ENCODE results near the gene EPAS1. TPM values are rescaled to one million over a fixed set of nuclear protein-coding genes. Genes with fewer than 3 reads are reported as not detected.

Gene EPAS1
- total RNA-seq, 1 experiment from 2014 or later: 8.5 TPM

GRCh38 chr2:46349115-46349547, 51.9 kb downstream of the EPAS1 start (continued):
- TF ChIP-seq GABPB1 (CRISPR knock-in tag; IDR thresholded peaks at IDR 0.05): no peak

GRCh38 chr2:46350029-46350689, 53.0 kb downstream of the EPAS1 start:
- no peak for TF ChIP-seq IRF1 (CRISPR knock-in tag; IDR thresholded peaks at IDR 0.05)
- no peak for TF ChIP-seq ZNF671 (CRISPR knock-in tag; IDR thresholded peaks at IDR 0.05)
- no peak for TF ChIP-seq NR3C1 (CRISPR knock-in tag; conservative IDR thresholded peaks at IDR 0.05; ENCODE audit: low read depth)
- no peak for TF ChIP-seq GTF2I (CRISPR knock-in tag; conservative IDR thresholded peaks at IDR 0.05)
- TF ChIP-seq EMX1 (CRISPR knock-in tag; IDR thresholded peaks at IDR 0.05): no peak
- Mint-ChIP-seq H3K4me1 (peaks cover 28% of the 10 kb centered on the region), H3K9me3 (no peaks in the 10 kb centered on the region), H3K27me3 (ENCODE audit: low read depth) (no peaks in the 10 kb centered on the region), H3K4me3 (no peak overlapping the region), H3K27ac (no peak overlapping the region), H3K36me3 (no peaks in the 10 kb centered on the region)
- ChIA-PET CTCF (interaction anchor here (0.7 to 1.1 kb wide), 2 partner anchors 17 to 431 kb away, joined by 3 read pairs; no protein-coding TSS in a partner anchor), POLR2A (no interaction called here)
- no peak for ATAC-seq
- DNase-seq (ENCODE audit: low spot score): no peak

GRCh38 chr2:46351098-46351749, 54.0 kb downstream of the EPAS1 start:
- H3K27me3 Mint-ChIP-seq (ENCODE audit: low read depth): no peaks in the 10 kb centered on the region
- no peaks in the 10 kb centered on the region for H3K36me3 Mint-ChIP-seq
- no peak overlapping the region for H3K4me3 Mint-ChIP-seq
- peaks cover 28% of the 10 kb centered on the region for H3K4me1 Mint-ChIP-seq
- no peaks in the 10 kb centered on the region for H3K9me3 Mint-ChIP-seq
- no peak overlapping the region; the same call in 1 of the 2 replicates for H3K27ac Mint-ChIP-seq
- ChIA-PET CTCF (no interaction called here), POLR2A (no interaction called here)
- no peak for TF ChIP-seq FOXK1 (CRISPR knock-in tag; IDR thresholded peaks at IDR 0.05)
- TF ChIP-seq NFYB (CRISPR knock-in tag; conservative IDR thresholded peaks at IDR 0.05; ENCODE audit: low read depth): no peak
- TF ChIP-seq ARID4B (CRISPR knock-in tag; IDR thresholded peaks at IDR 0.05; ENCODE audit: borderline replicate concordance): no peak
- no peak for TF ChIP-seq NR1H2 (CRISPR knock-in tag; IDR thresholded peaks at IDR 0.05)
- TF ChIP-seq ZSCAN18 (CRISPR knock-in tag; IDR thresholded peaks at IDR 0.05): no peak
- no peak for TF ChIP-seq SMAD3 (CRISPR knock-in tag; IDR thresholded peaks at IDR 0.05; ENCODE audit: borderline replicate concordance)
- no peak for TF ChIP-seq ZMAT4 (CRISPR knock-in tag; IDR thresholded peaks at IDR 0.05)
- TF ChIP-seq ZNF232 (CRISPR knock-in tag; IDR thresholded peaks at IDR 0.05): no peak
- no peak for TF ChIP-seq ATF1 (CRISPR knock-in tag; IDR thresholded peaks at IDR 0.05)
- TF ChIP-seq ATF2 (CRISPR knock-in tag; IDR thresholded peaks at IDR 0.05; ENCODE audit: borderline replicate concordance, low read depth): no peak
- no peak for TF ChIP-seq FOXJ3 (CRISPR knock-in tag; IDR thresholded peaks at IDR 0.05; ENCODE audit: borderline replicate concordance)
- TF ChIP-seq NFATC4 (CRISPR knock-in tag; IDR thresholded peaks at IDR 0.05): no peak
- DNase-seq (ENCODE audit: low spot score): peak; percentile 26
- ATAC-seq: peak; percentile 65

Data from WTC11 (cell line).